HEK293 (cell line): ENCODE measurements around the gene TSPEAR.
"Not testable (repeated sequence)": the region's sequence is repeated elsewhere in the genome, so short reads cannot be mapped to it uniquely, and the experiment has no call there.

Experiments used
- CTCF ChIA-PET: fragments of 350-600 bp; formaldehyde crosslinking; extraction: SDS; loops from one replicate; lab custom pipeline; 2021; ENCODE audit warnings: antibody characterized with exemption; lab: Yijun Ruan, JAX
- POLR2A ChIA-PET: fragments of 300-600 bp; formaldehyde crosslinking; extraction: SDS; loops from one replicate; lab custom pipeline; 2020; ENCODE audit warnings: antibody characterized with exemption, inconsistent platforms; lab: Yijun Ruan, JAX
- H3K27ac ChIP-seq: fragments of 200-500 bp; sonication (Bioruptor generic); 2 replicates; pipeline ENCODE4 v1.5.1; 2014; ENCODE audit warnings: low read depth, low read length, control low read depth, inconsistent platforms; ENCODE audit errors: extremely low read depth
- H3K36me3 ChIP-seq, 2 experiments: fragments of 200-500 bp in 1 of 2; sonication (Bioruptor generic) in 1 of 2; 1 replicate in 1 of 2; 2 replicates in 1 of 2; pipeline ENCODE4 v1.5.1; 2014 to 2017; ENCODE audit warnings: inconsistent platforms in 2 of 2, low read length in 2 of 2; ENCODE audit not compliant: control insufficient read depth in 2 of 2, insufficient read depth in 1 of 2
- H3K4me1 ChIP-seq: fragments of 200-500 bp; sonication (Bioruptor generic); 2 replicates; pipeline ENCODE4 v1.5.1; 2014; ENCODE audit warnings: mild to moderate bottlenecking, low read length, inconsistent platforms; ENCODE audit not compliant: control insufficient read depth, insufficient read depth
- H3K4me3 ChIP-seq: 2 replicates; pipeline ENCODE4 v1.5.1; 2011; ENCODE audit warnings: low read depth, mild to moderate bottlenecking, control low read depth, low read length, moderate library complexity
- H3K9me3 ChIP-seq: fragments of 200-500 bp; sonication (Bioruptor generic); 2 replicates; pipeline ENCODE4 v1.5.1; 2014; ENCODE audit warnings: low read depth, low read length, inconsistent platforms; ENCODE audit not compliant: control insufficient read depth, insufficient read depth
- GLIS2 ChIP-seq: fragments of 450-650 bp; formaldehyde crosslinking; IDR thresholded peaks from 2 replicates; pipeline ENCODE4 v1.5.1; 2016; ENCODE audit warnings: missing biosample characterization, missing genetic modification characterization
- KLF7 ChIP-seq: fragments of 450-650 bp; formaldehyde crosslinking; IDR thresholded peaks from 2 replicates; pipeline ENCODE4 v1.5.1; 2016; ENCODE audit warnings: missing biosample characterization, missing genetic modification characterization, borderline replicate concordance
- SETDB1 ChIP-seq: IDR thresholded peaks from one replicate; pipeline ENCODE4 v1.6.1; 2017; ENCODE audit warnings: mild to moderate bottlenecking, low read length, moderate library complexity, mixed read lengths; ENCODE audit not compliant: insufficient read length
- SP7 ChIP-seq: fragments of 450-650 bp; formaldehyde crosslinking; IDR thresholded peaks from 2 replicates; pipeline ENCODE4 v1.5.1; 2016; ENCODE audit warnings: missing biosample characterization, missing genetic modification characterization
- ZBTB1 ChIP-seq: fragments of 450-650 bp; formaldehyde crosslinking; IDR thresholded peaks from 2 replicates; pipeline ENCODE4 v1.5.1; 2016; ENCODE audit warnings: missing biosample characterization, missing genetic modification characterization
- ZIC2 ChIP-seq: fragments of 450-650 bp; formaldehyde crosslinking; IDR thresholded peaks from 2 replicates; pipeline ENCODE4 v1.5.1; 2016; ENCODE audit warnings: missing biosample characterization, missing genetic modification characterization
- ZNF16 ChIP-seq: fragments of 450-650 bp; formaldehyde crosslinking; IDR thresholded peaks from 2 replicates; pipeline ENCODE4 v1.5.1; 2016; ENCODE audit warnings: low read depth, missing biosample characterization, missing genetic modification characterization
- ZNF292 ChIP-seq: fragments of 450-650 bp; formaldehyde crosslinking; IDR thresholded peaks from 2 replicates; pipeline ENCODE4 v1.5.1; 2016; ENCODE audit warnings: low read depth, missing biosample characterization, missing genetic modification characterization, borderline replicate concordance
- ZNF324 ChIP-seq: fragments of 450-650 bp; formaldehyde crosslinking; IDR thresholded peaks from 2 replicates; pipeline ENCODE4 v1.5.1; 2016; ENCODE audit warnings: missing biosample characterization, missing genetic modification characterization
- ZNF350 ChIP-seq: fragments of 450-650 bp; formaldehyde crosslinking; IDR thresholded peaks from 2 replicates; pipeline ENCODE4 v1.5.0; 2017; ENCODE audit warnings: missing biosample characterization, mild to moderate bottlenecking, missing genetic modification characterization
- ZNF48 ChIP-seq: fragments of 450-650 bp; formaldehyde crosslinking; IDR thresholded peaks from 2 replicates; pipeline ENCODE4 v1.5.1; 2016; ENCODE audit warnings: missing biosample characterization, missing genetic modification characterization
- ZNF510 ChIP-seq: fragments of 450-650 bp; formaldehyde crosslinking; IDR thresholded peaks from 2 replicates; pipeline ENCODE4 v1.5.1; 2018; ENCODE audit warnings: mild to moderate bottlenecking, missing genetic modification characterization, missing biosample characterization; ENCODE audit not compliant: insufficient replicate concordance
- ZNF544 ChIP-seq: fragments of 450-650 bp; formaldehyde crosslinking; IDR thresholded peaks from 2 replicates; pipeline ENCODE4 v1.5.0; 2017; ENCODE audit warnings: missing biosample characterization, missing genetic modification characterization
- ZNF561 ChIP-seq: fragments of 450-650 bp; IDR thresholded peaks from 2 replicates; pipeline ENCODE4 v1.5.1; 2018; ENCODE audit warnings: missing biosample characterization, missing genetic modification characterization, borderline replicate concordance
- ZNF600 ChIP-seq: fragments of 450-650 bp; formaldehyde crosslinking; IDR thresholded peaks from 2 replicates; pipeline ENCODE4 v1.5.1; 2016; ENCODE audit warnings: missing biosample characterization, missing genetic modification characterization
- TF ChIP-seq, protein P1 (sequence below): fragments of 450-650 bp; formaldehyde crosslinking; conservative IDR thresholded peaks from 2 replicates; pipeline ENCODE4 v1.5.1; 2016; ENCODE audit warnings: low read depth, missing biosample characterization, missing genetic modification characterization
- TF ChIP-seq, protein P2 (sequence below): sonication (generic); formaldehyde crosslinking; IDR thresholded peaks from 2 replicates; pipeline ENCODE4 v1.8.1; 2022; ENCODE audit warnings: mild to moderate bottlenecking, moderate library complexity, missing genetic modification reagents

The TSPEAR gene

DNA sequence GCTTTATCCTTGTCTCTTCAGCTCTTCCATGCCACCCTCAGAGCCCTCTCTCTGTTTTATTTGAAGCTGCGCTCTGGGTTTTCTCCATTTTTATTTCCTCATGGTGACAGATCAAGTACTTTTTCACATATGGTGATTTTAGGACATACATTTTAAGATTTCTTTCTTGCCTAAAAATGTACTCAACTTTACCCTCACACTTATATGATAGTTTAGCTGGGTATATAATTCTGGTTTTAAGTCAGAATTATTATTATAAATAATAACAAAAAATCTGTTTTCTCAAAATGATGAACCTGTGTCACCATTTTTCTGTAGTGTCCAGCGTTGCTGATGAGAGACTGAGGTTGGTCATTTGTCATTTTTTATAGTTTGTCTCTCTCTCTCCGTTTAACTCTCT is 130.2 kb downstream of the TSPEAR start:
- H3K27ac ChIP-seq = no peak overlapping the region
- POLR2A ChIA-PET = interaction anchor here (0.5 kb wide), 1 partner anchor 8 kb away, joined by 3 read pairs; no protein-coding TSS in a partner anchor
- no peaks in the 10 kb centered on the region for H3K4me1 ChIP-seq
- peaks cover 2% of the 10 kb centered on the region; the same call in 1 of the 2 replicates for H3K9me3 ChIP-seq
- H3K4me3 ChIP-seq = no peak overlapping the region
- CTCF ChIA-PET = interaction anchor here (1.1 kb wide), 1 partner anchor 212 kb away, joined by 4 read pairs; no protein-coding TSS in a partner anchor
- no peak for TF ChIP-seq ZNF48
- no peak for TF ChIP-seq ZBTB1 (tag by site-specific recombination)
- no peak for TF ChIP-seq KLF7 (tag by site-specific recombination)
- TF ChIP-seq SETDB1 = peak; percentile 46
- TF ChIP-seq ZNF561 (tag by site-specific recombination) = no peak
- no peak for TF ChIP-seq GLIS2 (tag by site-specific recombination)
- no peak for TF ChIP-seq ZNF16
- no peak for TF ChIP-seq ZNF350 (tag by site-specific recombination)
- peak; percentile 15 for TF ChIP-seq ZNF510 (tag by site-specific recombination)
- no peaks in the 10 kb centered on the region for H3K36me3 ChIP-seq

- CTCF ChIA-PET = interaction anchor here (0.6 to 1.1 kb wide), 2 partner anchors 213 to 549 kb away, joined by 4 to 5 read pairs; no protein-coding TSS in a partner anchor
- peak; percentile 76 for TF ChIP-seq ZIC2
- H3K4me3 ChIP-seq, H3K27ac ChIP-seq, H3K4me1 ChIP-seq, H3K9me3 ChIP-seq, H3K36me3 ChIP-seq, POLR2A ChIA-PET: not testable (repeated sequence)
These were observed 131.0 kb downstream of the TSPEAR start, which contains the start of gene KRTAP10-5 for GRCh38 chr21:44580231-44580821. TSS of gene KRTAP10-5 (minus strand) at chr21:44580604. CDS start at chr21:44580578, 26 bp downstream.

DNA sequence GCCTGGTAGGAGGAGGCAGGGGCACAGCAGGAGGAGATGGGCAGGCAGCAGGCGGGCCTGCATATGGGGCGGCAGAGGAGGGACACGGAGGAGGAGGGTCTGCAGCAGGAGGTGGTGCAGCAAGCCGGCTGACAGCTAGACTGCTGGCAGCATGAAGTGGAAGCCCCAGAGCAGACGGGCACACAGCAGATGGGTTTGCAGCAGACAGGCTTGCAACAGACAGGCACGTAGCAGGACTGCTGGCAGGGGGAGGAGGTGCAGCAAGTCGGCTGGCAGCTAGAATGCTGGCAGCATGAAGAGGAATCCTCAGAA is 131.6 kb downstream of the TSPEAR start:
- TF ChIP-seq SP7 (tag by site-specific recombination) (no peak), ZNF324 (tag by site-specific recombination) (no peak), ZNF292 (tag by site-specific recombination) (no peak), ZNF600 (tag by site-specific recombination) (no peak), ZNF544 (tag by site-specific recombination) (no peak)
- TF ChIP-seq, protein P1, sequence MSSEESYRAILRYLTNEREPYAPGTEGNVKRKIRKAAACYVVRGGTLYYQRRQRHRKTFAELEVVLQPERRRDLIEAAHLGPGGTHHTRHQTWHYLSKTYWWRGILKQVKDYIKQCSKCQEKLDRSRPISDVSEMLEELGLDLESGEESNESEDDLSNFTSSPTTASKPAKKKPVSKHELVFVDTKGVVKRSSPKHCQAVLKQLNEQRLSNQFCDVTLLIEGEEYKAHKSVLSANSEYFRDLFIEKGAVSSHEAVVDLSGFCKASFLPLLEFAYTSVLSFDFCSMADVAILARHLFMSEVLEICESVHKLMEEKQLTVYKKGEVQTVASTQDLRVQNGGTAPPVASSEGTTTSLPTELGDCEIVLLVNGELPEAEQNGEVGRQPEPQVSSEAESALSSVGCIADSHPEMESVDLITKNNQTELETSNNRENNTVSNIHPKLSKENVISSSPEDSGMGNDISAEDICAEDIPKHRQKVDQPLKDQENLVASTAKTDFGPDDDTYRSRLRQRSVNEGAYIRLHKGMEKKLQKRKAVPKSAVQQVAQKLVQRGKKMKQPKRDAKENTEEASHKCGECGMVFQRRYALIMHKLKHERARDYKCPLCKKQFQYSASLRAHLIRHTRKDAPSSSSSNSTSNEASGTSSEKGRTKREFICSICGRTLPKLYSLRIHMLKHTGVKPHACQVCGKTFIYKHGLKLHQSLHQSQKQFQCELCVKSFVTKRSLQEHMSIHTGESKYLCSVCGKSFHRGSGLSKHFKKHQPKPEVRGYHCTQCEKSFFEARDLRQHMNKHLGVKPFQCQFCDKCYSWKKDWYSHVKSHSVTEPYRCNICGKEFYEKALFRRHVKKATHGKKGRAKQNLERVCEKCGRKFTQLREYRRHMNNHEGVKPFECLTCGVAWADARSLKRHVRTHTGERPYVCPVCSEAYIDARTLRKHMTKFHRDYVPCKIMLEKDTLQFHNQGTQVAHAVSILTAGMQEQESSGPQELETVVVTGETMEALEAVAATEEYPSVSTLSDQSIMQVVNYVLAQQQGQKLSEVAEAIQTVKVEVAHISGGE (tag by site-specific recombination) = no peak
- TF ChIP-seq, protein P2, sequence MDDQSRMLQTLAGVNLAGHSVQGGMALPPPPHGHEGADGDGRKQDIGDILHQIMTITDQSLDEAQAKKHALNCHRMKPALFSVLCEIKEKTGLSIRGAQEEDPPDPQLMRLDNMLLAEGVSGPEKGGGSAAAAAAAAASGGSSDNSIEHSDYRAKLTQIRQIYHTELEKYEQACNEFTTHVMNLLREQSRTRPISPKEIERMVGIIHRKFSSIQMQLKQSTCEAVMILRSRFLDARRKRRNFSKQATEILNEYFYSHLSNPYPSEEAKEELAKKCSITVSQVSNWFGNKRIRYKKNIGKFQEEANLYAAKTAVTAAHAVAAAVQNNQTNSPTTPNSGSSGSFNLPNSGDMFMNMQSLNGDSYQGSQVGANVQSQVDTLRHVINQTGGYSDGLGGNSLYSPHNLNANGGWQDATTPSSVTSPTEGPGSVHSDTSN (CRISPR knock-in tag) = no peak

More for the DNA sequence above, 131.6 kb downstream of the TSPEAR start:
- POLR2A ChIA-PET = no interaction called here
- H3K27ac ChIP-seq = no peak overlapping the region
- no peaks in the 10 kb centered on the region for H3K9me3 ChIP-seq
- no peaks in the 10 kb centered on the region for H3K4me1 ChIP-seq
- CTCF ChIA-PET = interaction anchor here (0.6 kb wide), 1 partner anchor 550 kb away, joined by 5 read pairs; no protein-coding TSS in a partner anchor
- H3K36me3 ChIP-seq = no peaks in the 10 kb centered on the region
- no peak overlapping the region for H3K4me3 ChIP-seq
